ENCODE measurements around the gene SLC66A3. TPM values are rescaled to one million over a fixed set of nuclear protein-coding genes. Genes with fewer than 3 reads are reported as not detected.

SLC66A3 gene
- total and polyA plus RNA-seq, 2 donors (not counting 1 experiment from before 2014, with no cell fraction given) = 23.7 to 32.4 TPM

DNA sequence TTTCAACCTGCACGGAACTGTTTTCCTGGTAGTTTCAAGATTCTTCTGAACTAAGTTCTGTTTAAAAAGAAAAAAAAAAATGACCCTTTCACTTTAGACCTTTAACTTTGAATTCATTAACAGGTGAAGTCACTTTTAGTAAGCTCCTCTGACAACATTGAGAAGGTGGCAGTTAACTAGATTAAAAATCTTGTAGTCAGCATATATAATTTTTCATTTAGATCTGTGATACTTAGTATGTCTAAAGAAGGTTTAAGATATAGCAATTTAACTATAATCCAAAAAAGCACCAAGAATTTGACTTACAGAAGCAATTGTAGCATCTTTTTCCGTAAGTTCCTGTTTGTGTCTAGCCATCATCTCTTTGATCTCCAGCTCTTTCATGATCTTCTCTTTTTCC, 45.4 kb downstream of the SLC66A3 start:
- DNase-seq (no peak), ATAC-seq (ENCODE audit: low read depth) (no peak)
- H3K9me3 Mint-ChIP-seq (ENCODE audit: insufficient read depth) = no peaks in the 10 kb centered on the region
- TF ChIP-seq EZH2 (IDR thresholded peaks at IDR 0.05; ENCODE audit: borderline replicate concordance, insufficient read depth, low read depth, low read length, poor library complexity, severe bottlenecking) = no peak
- H3K27me3 Mint-ChIP-seq = no peaks in the 10 kb centered on the region
- no peaks in the 10 kb centered on the region for H3K4me1 ChIP-seq (ENCODE audit: control insufficient read depth in 2 of 2, insufficient read depth in 2 of 2, low read length in 2 of 2)
- intact Hi-C loops (cut with micrococcal nuclease) = loop anchor here (5.0 kb wide), 1 partner anchor 38 kb away; no protein-coding TSS in a partner anchor
- CTCF ChIA-PET = no interaction called here
- no peak overlapping the region for H3K27ac Mint-ChIP-seq
- no peaks in the 10 kb centered on the region for H3K79me2 ChIP-seq (ENCODE audit: control insufficient read depth, insufficient read depth, low read length)
- H3K9me3 ChIP-seq (ENCODE audit: control extremely low read depth in 1 of 3, control insufficient read depth in 2 of 3, insufficient read depth in 1 of 3, low read length in 2 of 3) = no peaks in the 10 kb centered on the region
- H3K27me3 ChIP-seq (replicated peaks in 1 of 4; ENCODE audit: control extremely low read depth in 1 of 4, control insufficient read depth in 3 of 4, insufficient read depth in 4 of 4, low read length in 3 of 4) = no peaks in the 10 kb centered on the region
- no peak overlapping the region for H3K4me3 ChIP-seq (ENCODE audit: control extremely low read depth in 1 of 5, extremely low read depth in 1 of 5, insufficient read depth in 1 of 5, low read depth in 2 of 5, low read length in 4 of 5)
- H3K4me3 Mint-ChIP-seq = no peak overlapping the region
- H3K27ac ChIP-seq (ENCODE audit: low read length in 2 of 2) = no peak overlapping the region
- H2AFZ ChIP-seq (ENCODE audit: insufficient read depth, low read depth, low read length, poor library complexity, severe bottlenecking) = no peak overlapping the region
- no peak overlapping the region for H3K4me2 ChIP-seq (replicated peaks; ENCODE audit: low read depth, low read length, poor library complexity, severe bottlenecking)
- WGBS (ENCODE audit: insufficient coverage) = 100% methylated on average over 1 of the region's 2 CpGs
- H4K20me1 ChIP-seq (ENCODE audit: control insufficient read depth, insufficient read depth, low read length, poor library complexity, severe bottlenecking) = no peaks in the 10 kb centered on the region
- peaks cover 4 to 17% of the 10 kb centered on the region in 2 experiments for H3K36me3 ChIP-seq (replicated peaks in 1 of 2; ENCODE audit: control extremely low read depth in 1 of 2, control insufficient read depth in 1 of 2, extremely low read depth in 1 of 2, insufficient read depth in 2 of 2, low read length in 1 of 2)
- POLR2A ChIA-PET = interaction anchor here (0.6 kb wide), 1 partner anchor 565 kb away, joined by 13 read pairs; no protein-coding TSS in a partner anchor
- peaks cover 6% of the 10 kb centered on the region for H3K4me1 Mint-ChIP-seq
- no peak overlapping the region for H3K9ac ChIP-seq (ENCODE audit: low read length)

DNA sequence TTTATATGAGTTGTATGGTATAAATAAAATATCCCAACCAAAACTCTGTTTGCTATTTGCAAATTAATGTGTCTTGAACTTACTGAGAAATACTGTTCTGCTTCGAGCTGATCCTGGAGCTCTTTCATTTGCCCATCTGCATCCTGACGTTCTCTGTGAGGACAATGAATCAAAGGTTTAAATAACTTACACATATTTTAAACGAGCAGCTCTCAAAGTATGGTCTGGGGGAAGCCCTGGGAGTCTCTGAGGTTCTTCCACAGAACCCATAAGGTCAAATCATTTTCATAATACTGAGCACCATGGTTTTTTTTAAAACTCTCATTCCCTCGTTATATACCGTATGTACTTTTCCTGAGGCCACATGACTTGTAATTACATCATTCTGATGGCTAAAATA, 46.7 kb downstream of the SLC66A3 start:
- ChIA-PET POLR2A (no interaction called here), CTCF (interaction anchor here (0.5 kb wide), 1 partner anchor 34 kb away, joined by 3 read pairs; no protein-coding TSS in a partner anchor)
- no peak for DNase-seq
- Histone ChIP-seq H3K4me3 (ENCODE audit: control extremely low read depth in 1 of 5, extremely low read depth in 1 of 5, insufficient read depth in 1 of 5, low read depth in 2 of 5, low read length in 4 of 5) (no peak overlapping the region), H3K9ac (ENCODE audit: low read length) (no peak overlapping the region), H3K79me2 (ENCODE audit: control insufficient read depth, insufficient read depth, low read length) (no peaks in the 10 kb centered on the region), H3K36me3 (replicated peaks in 1 of 2; ENCODE audit: control extremely low read depth in 1 of 2, control insufficient read depth in 1 of 2, extremely low read depth in 1 of 2, insufficient read depth in 2 of 2, low read length in 1 of 2) (peaks cover 4 to 16% of the 10 kb centered on the region in 2 experiments), H3K27me3 (replicated peaks in 1 of 4; ENCODE audit: control extremely low read depth in 1 of 4, control insufficient read depth in 3 of 4, insufficient read depth in 4 of 4, low read length in 3 of 4) (no peaks in the 10 kb centered on the region), H3K4me1 (ENCODE audit: control insufficient read depth in 2 of 2, insufficient read depth in 2 of 2, low read length in 2 of 2) (no peaks in the 10 kb centered on the region), H2AFZ (ENCODE audit: insufficient read depth, low read depth, low read length, poor library complexity, severe bottlenecking) (no peak overlapping the region), H4K20me1 (ENCODE audit: control insufficient read depth, insufficient read depth, low read length, poor library complexity, severe bottlenecking) (no peaks in the 10 kb centered on the region), H3K9me3 (ENCODE audit: control extremely low read depth in 1 of 3, control insufficient read depth in 2 of 3, insufficient read depth in 1 of 3, low read length in 2 of 3) (no peaks in the 10 kb centered on the region), H3K27ac (ENCODE audit: low read length in 2 of 2) (no peak overlapping the region), H3K4me2 (replicated peaks; ENCODE audit: low read depth, low read length, poor library complexity, severe bottlenecking) (no peak overlapping the region)
- no peak overlapping the region for H3K27ac Mint-ChIP-seq
- TF ChIP-seq EZH2 (IDR thresholded peaks at IDR 0.05; ENCODE audit: borderline replicate concordance, insufficient read depth, low read depth, low read length, poor library complexity, severe bottlenecking) (no peak), CTCF (IDR thresholded peaks at IDR 0.05) (no peak)
- H3K4me1 Mint-ChIP-seq = peaks cover 6% of the 10 kb centered on the region
- intact Hi-C loops (cut with micrococcal nuclease) = loop anchor here (5.0 kb wide), 1 partner anchor 40 kb away; no protein-coding TSS in a partner anchor
- no peak overlapping the region for H3K4me3 Mint-ChIP-seq
- 80% methylated on average over 1 of the region's 5 CpGs for WGBS (ENCODE audit: insufficient coverage)
- H3K27me3 Mint-ChIP-seq = no peaks in the 10 kb centered on the region
- ATAC-seq (ENCODE audit: low read depth) = no peak
- H3K9me3 Mint-ChIP-seq (ENCODE audit: insufficient read depth) = no peaks in the 10 kb centered on the region

Data from B cell (primary cell).